ENCODE data around the gene STK32C. TPM values are rescaled to one million over a fixed set of nuclear protein-coding genes. Genes with fewer than 3 reads are reported as not detected.
"Not testable (repeated sequence)": the region's sequence is repeated elsewhere in the genome, so short reads cannot be mapped to it uniquely, and the experiment has no call there.

The STK32C gene
- total RNA-seq, 1 donor from 2014 or later, result 13.6 TPM

DNA sequence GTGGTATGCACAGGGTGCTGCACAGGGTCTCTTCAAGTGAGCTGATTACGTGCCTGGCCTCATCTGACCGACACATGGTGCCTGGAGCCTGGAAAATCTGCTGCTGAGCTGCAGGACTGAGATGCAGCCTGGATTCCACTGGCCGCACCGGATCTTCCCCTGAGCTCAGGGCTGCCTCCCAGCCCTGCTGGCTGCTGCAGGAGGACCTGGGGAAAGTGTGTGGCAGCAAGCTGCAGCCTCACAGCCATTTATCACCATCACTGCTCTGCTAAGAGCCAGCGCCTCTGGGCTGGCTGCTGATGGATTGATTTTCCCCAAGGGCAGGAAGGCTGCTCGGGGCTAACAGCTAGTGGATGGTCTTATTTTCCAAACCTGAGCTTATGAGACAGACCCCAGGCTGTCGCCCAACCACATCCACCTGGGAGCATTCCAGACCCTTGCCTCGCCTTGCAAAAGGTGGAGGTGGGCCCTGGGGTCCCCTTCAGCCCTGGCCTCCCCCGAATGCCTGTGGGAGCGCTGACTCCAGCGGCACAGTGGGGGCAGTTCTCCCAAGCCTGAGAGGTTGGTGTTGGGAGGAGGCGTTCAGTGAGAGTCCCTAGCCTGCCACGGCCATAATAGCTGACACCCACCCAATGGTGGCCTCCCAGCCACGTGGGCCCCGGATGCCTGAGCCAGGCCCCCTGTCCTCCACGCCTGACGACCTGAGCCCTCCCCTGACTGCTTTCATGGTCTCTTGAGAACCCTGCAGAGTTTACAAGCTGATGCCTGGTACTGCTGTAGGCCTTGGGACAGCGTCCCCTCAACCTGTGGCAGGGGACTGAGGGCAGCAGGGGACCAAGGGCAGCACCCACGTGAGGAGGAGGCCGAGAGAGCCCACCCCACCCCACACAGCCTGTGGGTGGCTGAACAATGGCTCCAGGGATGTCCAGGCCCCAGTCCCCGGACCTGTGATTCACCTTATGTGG, 38.2 kb downstream of the STK32C start:
- peaks cover 9% of the 10 kb centered on the region for H3K4me1 ChIP-seq (ENCODE audit: insufficient read depth, low read length)
- no peak overlapping the region for H3K4me3 Mint-ChIP-seq (ENCODE audit: unreplicated experiment)
- H2AFZ ChIP-seq (ENCODE audit: low read depth, low read length), result no peak overlapping the region
- H3K36me3 ChIP-seq (ENCODE audit: insufficient read depth, low read length), result no peaks in the 10 kb centered on the region
- no peak overlapping the region for H3K9ac ChIP-seq (ENCODE audit: low read length)
- H3K27ac Mint-ChIP-seq (ENCODE audit: unreplicated experiment), result no peak overlapping the region
- DNase-seq (ENCODE audit: low read depth) (no peak), FAIRE-seq (no peak)
- no peaks in the 10 kb centered on the region for H3K9me3 Mint-ChIP-seq (ENCODE audit: unreplicated experiment)
- TF ChIP-seq, protein P1, sequence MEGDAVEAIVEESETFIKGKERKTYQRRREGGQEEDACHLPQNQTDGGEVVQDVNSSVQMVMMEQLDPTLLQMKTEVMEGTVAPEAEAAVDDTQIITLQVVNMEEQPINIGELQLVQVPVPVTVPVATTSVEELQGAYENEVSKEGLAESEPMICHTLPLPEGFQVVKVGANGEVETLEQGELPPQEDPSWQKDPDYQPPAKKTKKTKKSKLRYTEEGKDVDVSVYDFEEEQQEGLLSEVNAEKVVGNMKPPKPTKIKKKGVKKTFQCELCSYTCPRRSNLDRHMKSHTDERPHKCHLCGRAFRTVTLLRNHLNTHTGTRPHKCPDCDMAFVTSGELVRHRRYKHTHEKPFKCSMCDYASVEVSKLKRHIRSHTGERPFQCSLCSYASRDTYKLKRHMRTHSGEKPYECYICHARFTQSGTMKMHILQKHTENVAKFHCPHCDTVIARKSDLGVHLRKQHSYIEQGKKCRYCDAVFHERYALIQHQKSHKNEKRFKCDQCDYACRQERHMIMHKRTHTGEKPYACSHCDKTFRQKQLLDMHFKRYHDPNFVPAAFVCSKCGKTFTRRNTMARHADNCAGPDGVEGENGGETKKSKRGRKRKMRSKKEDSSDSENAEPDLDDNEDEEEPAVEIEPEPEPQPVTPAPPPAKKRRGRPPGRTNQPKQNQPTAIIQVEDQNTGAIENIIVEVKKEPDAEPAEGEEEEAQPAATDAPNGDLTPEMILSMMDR (IDR thresholded peaks at IDR 0.05; ENCODE audit: insufficient read depth, low read depth, low read length), result no peak
- TF ChIP-seq EZH2 (IDR thresholded peaks at IDR 0.05; ENCODE audit: insufficient read depth, low read length), result no peak
- peaks cover 3% of the 10 kb centered on the region for H4K20me1 ChIP-seq (ENCODE audit: insufficient read depth, low read length)
- H3K36me3 Mint-ChIP-seq (ENCODE audit: low read depth, unreplicated experiment), result peaks cover 2% of the 10 kb centered on the region
- peaks cover 22% of the 10 kb centered on the region for H3K27me3 Mint-ChIP-seq (ENCODE audit: low read depth, unreplicated experiment)
- no peaks in the 10 kb centered on the region for H3K79me2 ChIP-seq (ENCODE audit: insufficient read depth, low read length)
- peaks cover 9% of the 10 kb centered on the region for H3K27me3 ChIP-seq (ENCODE audit: insufficient read depth, low read length)
- no peak overlapping the region for H3K27ac ChIP-seq (ENCODE audit: low read depth, low read length)
- no peaks in the 10 kb centered on the region for H3K9me3 ChIP-seq (ENCODE audit: insufficient read depth, low read depth, low read length)
- no peak overlapping the region for H3K4me3 ChIP-seq (ENCODE audit: insufficient read depth, low read depth, low read length)
- H3K4me1 Mint-ChIP-seq (ENCODE audit: low read depth, unreplicated experiment), result peaks cover 3% of the 10 kb centered on the region
- no peak overlapping the region for H3K4me2 ChIP-seq (ENCODE audit: low read length)

DNA sequence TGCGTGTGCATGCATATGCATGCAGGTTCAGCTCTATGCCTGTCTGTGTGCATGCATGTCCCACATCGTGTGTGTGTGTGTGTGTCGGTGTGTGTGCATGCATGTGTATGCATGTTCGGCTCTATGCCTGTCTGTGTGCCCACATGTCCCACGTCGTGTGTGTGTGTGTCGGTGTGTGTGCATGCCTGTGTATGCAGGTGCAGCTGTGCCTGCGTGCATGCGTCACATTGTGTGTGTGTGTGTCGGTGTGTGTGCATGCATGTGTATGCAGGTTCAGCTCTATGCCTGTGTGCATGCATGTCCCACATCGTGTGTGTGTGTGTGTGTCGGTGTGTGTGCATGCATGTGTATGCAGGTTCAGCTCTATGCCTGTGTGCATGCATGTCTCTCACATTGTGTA, 39.8 kb downstream of the STK32C start:
- H3K27me3 Mint-ChIP-seq (ENCODE audit: low read depth, unreplicated experiment), result peaks cover 19% of the 10 kb centered on the region
- H3K36me3 ChIP-seq (ENCODE audit: insufficient read depth, low read length); H3K9ac ChIP-seq (ENCODE audit: low read length); H3K27ac ChIP-seq (ENCODE audit: low read depth, low read length); H3K4me3 ChIP-seq (ENCODE audit: insufficient read depth, low read depth, low read length); H3K4me3 Mint-ChIP-seq (ENCODE audit: unreplicated experiment); H3K27ac Mint-ChIP-seq (ENCODE audit: unreplicated experiment); H3K27me3 ChIP-seq (ENCODE audit: insufficient read depth, low read length); H2AFZ ChIP-seq (ENCODE audit: low read depth, low read length); H3K4me2 ChIP-seq (ENCODE audit: low read length); H3K4me1 ChIP-seq (ENCODE audit: insufficient read depth, low read length); H3K79me2 ChIP-seq (ENCODE audit: insufficient read depth, low read length); DNase-seq (ENCODE audit: low read depth); FAIRE-seq; H3K9me3 ChIP-seq (ENCODE audit: insufficient read depth, low read depth, low read length); H4K20me1 ChIP-seq (ENCODE audit: insufficient read depth, low read length); H3K9me3 Mint-ChIP-seq (ENCODE audit: unreplicated experiment); H3K36me3 Mint-ChIP-seq (ENCODE audit: low read depth, unreplicated experiment); H3K4me1 Mint-ChIP-seq (ENCODE audit: low read depth, unreplicated experiment): not testable (repeated sequence)

DNA sequence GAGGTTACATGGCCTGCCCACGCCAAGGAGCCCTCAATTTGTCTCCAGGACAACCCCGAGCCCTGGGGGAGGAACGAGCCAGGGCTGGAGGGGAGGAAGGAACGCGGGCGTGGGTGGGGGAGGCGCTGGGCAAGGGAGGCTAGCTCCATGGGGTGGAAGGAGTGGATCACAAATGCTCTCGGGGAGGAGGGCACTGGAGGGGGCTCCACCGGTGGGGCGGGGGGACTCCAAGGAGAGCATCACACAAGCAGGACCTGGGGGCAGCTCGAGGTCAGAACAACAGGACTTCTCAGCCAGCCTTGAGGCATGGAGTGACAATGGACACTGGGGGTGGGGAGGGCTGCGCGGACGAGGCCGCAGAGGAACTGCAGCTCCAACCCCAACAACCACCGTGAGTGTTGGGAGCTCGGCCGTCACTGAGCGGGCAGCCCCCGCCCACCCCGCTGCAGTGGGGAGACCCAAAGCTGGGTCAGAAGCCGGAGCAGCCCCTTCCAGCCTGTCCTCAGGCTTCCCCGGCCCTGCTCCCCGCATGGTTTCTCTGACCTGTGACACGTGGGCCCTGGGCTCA, 41.1 kb downstream of the STK32C start:
- no peak overlapping the region for H3K9ac ChIP-seq (ENCODE audit: low read length)
- H3K4me3 Mint-ChIP-seq (ENCODE audit: unreplicated experiment), result no peak overlapping the region
- peaks cover 3% of the 10 kb centered on the region for H3K4me1 Mint-ChIP-seq (ENCODE audit: low read depth, unreplicated experiment)
- peaks cover 3% of the 10 kb centered on the region for H4K20me1 ChIP-seq (ENCODE audit: insufficient read depth, low read length)
- H3K79me2 ChIP-seq (ENCODE audit: insufficient read depth, low read length), result no peaks in the 10 kb centered on the region
- H3K27me3 ChIP-seq (ENCODE audit: insufficient read depth, low read length), result peaks cover 6% of the 10 kb centered on the region
- DNase-seq (ENCODE audit: low read depth), result peak; percentile 1
- H3K27me3 Mint-ChIP-seq (ENCODE audit: low read depth, unreplicated experiment), result peaks cover 7% of the 10 kb centered on the region
- no peak for FAIRE-seq
- peak overlapping the region; percentile 32 for H3K4me2 ChIP-seq (ENCODE audit: low read length)
- no peak overlapping the region for H3K27ac ChIP-seq (ENCODE audit: low read depth, low read length)
- no peak overlapping the region for H3K27ac Mint-ChIP-seq (ENCODE audit: unreplicated experiment)
- H3K4me1 ChIP-seq (ENCODE audit: insufficient read depth, low read length), result peaks cover 6% of the 10 kb centered on the region
- H3K9me3 ChIP-seq (ENCODE audit: insufficient read depth, low read depth, low read length), result no peaks in the 10 kb centered on the region
- H3K36me3 ChIP-seq (ENCODE audit: insufficient read depth, low read length), result no peaks in the 10 kb centered on the region
- H3K36me3 Mint-ChIP-seq (ENCODE audit: low read depth, unreplicated experiment), result no peaks in the 10 kb centered on the region
- H2AFZ ChIP-seq (ENCODE audit: low read depth, low read length), result no peak overlapping the region
- H3K4me3 ChIP-seq (ENCODE audit: insufficient read depth, low read depth, low read length), result no peak overlapping the region
- H3K9me3 Mint-ChIP-seq (ENCODE audit: unreplicated experiment), result no peaks in the 10 kb centered on the region
- no peak for TF ChIP-seq EZH2 (IDR thresholded peaks at IDR 0.05; ENCODE audit: insufficient read depth, low read length)
- TF ChIP-seq, protein P1 (IDR thresholded peaks at IDR 0.05; ENCODE audit: insufficient read depth, low read depth, low read length), result no peak
